ENCODE results near the gene AMN.

Gene AMN

GRCh38 chr14:102924632-102925588 lies 2.4 kb downstream of the AMN start:
- no peak for TF ChIP-seq REST (IDR thresholded peaks at IDR 0.05; ENCODE audit: insufficient read depth in 1 of 2, low read depth in 2 of 2, low read length in 2 of 2)
- no peak for TF ChIP-seq TAF1 (IDR thresholded peaks at IDR 0.05; ENCODE audit: borderline replicate concordance, insufficient read depth, low read length)
- TF ChIP-seq FOXP2 (optimal IDR thresholded peaks at IDR 0.05; ENCODE audit: borderline replicate concordance, extremely low read depth, extremely low read length, insufficient read depth): no peak
- no peak for TF ChIP-seq SIN3A (IDR thresholded peaks at IDR 0.05; ENCODE audit: borderline replicate concordance, insufficient read depth, low read length)
- TF ChIP-seq POLR2AphosphoS5 (IDR thresholded peaks at IDR 0.05; ENCODE audit: low read depth, low read length): no peak

GRCh38 chr14:102925646-102926045 lies 3.2 kb downstream of the AMN start:
- TF ChIP-seq POLR2AphosphoS5 (IDR thresholded peaks at IDR 0.05; ENCODE audit: low read depth, low read length): no peak
- no peak for TF ChIP-seq SIN3A (IDR thresholded peaks at IDR 0.05; ENCODE audit: borderline replicate concordance, insufficient read depth, low read length)
- no peak for TF ChIP-seq FOXP2 (optimal IDR thresholded peaks at IDR 0.05; ENCODE audit: borderline replicate concordance, extremely low read depth, extremely low read length, insufficient read depth)
- no peak for TF ChIP-seq TAF1 (IDR thresholded peaks at IDR 0.05; ENCODE audit: borderline replicate concordance, insufficient read depth, low read length)

- no peak for TF ChIP-seq REST (IDR thresholded peaks at IDR 0.05; ENCODE audit: insufficient read depth in 1 of 2, low read depth in 2 of 2, low read length in 2 of 2)
- no peak for TF ChIP-seq SIN3A (IDR thresholded peaks at IDR 0.05; ENCODE audit: borderline replicate concordance, insufficient read depth, low read length)
- TF ChIP-seq TAF1 (IDR thresholded peaks at IDR 0.05; ENCODE audit: borderline replicate concordance, insufficient read depth, low read length): no peak
- no peak for TF ChIP-seq FOXP2 (optimal IDR thresholded peaks at IDR 0.05; ENCODE audit: borderline replicate concordance, extremely low read depth, extremely low read length, insufficient read depth)
- no peak for TF ChIP-seq POLR2AphosphoS5 (IDR thresholded peaks at IDR 0.05; ENCODE audit: low read depth, low read length)
Measured at GRCh38 chr14:102926104-102926503, 3.6 kb downstream of the AMN start.

- TF ChIP-seq SIN3A (IDR thresholded peaks at IDR 0.05; ENCODE audit: borderline replicate concordance, insufficient read depth, low read length) (no peak), FOXP2 (optimal IDR thresholded peaks at IDR 0.05; ENCODE audit: borderline replicate concordance, extremely low read depth, extremely low read length, insufficient read depth) (no peak), POLR2AphosphoS5 (IDR thresholded peaks at IDR 0.05; ENCODE audit: low read depth, low read length) (no peak), TAF1 (IDR thresholded peaks at IDR 0.05; ENCODE audit: borderline replicate concordance, insufficient read depth, low read length) (no peak)
Measured at GRCh38 chr14:102927346-102927877, 4.9 kb downstream of the AMN start.

- TF ChIP-seq FOXP2 (optimal IDR thresholded peaks at IDR 0.05; ENCODE audit: borderline replicate concordance, extremely low read depth, extremely low read length, insufficient read depth): no peak
- no peak for TF ChIP-seq SIN3A (IDR thresholded peaks at IDR 0.05; ENCODE audit: borderline replicate concordance, insufficient read depth, low read length)
- no peak for TF ChIP-seq TAF1 (IDR thresholded peaks at IDR 0.05; ENCODE audit: borderline replicate concordance, insufficient read depth, low read length)
- TF ChIP-seq REST (IDR thresholded peaks at IDR 0.05; ENCODE audit: insufficient read depth in 1 of 2, low read depth in 2 of 2, low read length in 2 of 2): no peak
- TF ChIP-seq POLR2AphosphoS5 (IDR thresholded peaks at IDR 0.05; ENCODE audit: low read depth, low read length): no peak
Measured at GRCh38 chr14:102927878-102928411, 5.5 kb downstream of the AMN start.

Measured in PFSK-1 (cell line).